ENCODE measurements around the gene NNT. TPM values are rescaled to one million over a fixed set of nuclear protein-coding genes. Genes with fewer than 3 reads are reported as not detected.

NNT gene
- total RNA-seq, 4 donors from 2014 or later: 52.0 to 91.1 (median 74.3) TPM

DNA sequence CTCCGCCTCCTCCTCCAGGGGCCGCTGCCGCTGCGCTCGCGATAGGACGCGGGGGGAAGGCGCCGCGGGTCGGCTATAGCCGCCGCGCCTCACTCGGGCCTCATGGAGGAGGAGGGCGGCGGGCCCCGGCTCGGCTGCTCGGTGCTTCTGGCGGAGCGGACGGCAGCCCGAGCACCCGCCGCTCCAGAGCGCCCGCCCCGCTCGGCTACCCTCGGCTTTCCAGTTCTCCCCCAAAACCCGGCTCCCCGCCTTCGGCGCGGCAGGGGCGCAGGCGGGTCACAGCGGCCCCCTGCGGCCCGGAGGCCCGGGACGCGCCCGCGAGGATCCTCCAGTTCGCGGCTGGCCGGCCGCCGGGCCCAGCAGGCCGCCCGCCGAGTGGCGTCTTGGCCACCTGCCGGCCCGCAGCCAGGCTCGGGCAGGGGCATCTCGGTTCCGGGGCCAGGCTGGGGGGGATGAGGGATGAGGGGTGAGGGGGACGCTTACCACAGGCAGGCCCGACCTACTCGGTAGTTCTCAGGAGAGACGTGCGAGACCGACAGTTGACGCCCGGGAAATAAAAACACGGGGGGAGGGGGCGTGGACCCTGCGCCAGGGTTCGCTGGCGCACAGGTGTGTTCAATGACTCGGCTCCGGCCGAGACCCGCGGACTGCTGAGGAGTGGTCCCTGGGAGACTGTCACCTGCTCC, 46.0 kb upstream of the NNT start, which contains the start of gene PAIP1:
TSS of gene PAIP1 (minus strand) at position 221 of the 686 bp plus-strand sequence. CDS start 231 bp downstream, outside the sequence.
- peak within 1 kb of the TSS; percentile 66 to 99 (median 94) for H3K27ac ChIP-seq
- no peak for TF ChIP-seq EP300 (IDR thresholded peaks at IDR 0.05)
- TF ChIP-seq, protein P1, sequence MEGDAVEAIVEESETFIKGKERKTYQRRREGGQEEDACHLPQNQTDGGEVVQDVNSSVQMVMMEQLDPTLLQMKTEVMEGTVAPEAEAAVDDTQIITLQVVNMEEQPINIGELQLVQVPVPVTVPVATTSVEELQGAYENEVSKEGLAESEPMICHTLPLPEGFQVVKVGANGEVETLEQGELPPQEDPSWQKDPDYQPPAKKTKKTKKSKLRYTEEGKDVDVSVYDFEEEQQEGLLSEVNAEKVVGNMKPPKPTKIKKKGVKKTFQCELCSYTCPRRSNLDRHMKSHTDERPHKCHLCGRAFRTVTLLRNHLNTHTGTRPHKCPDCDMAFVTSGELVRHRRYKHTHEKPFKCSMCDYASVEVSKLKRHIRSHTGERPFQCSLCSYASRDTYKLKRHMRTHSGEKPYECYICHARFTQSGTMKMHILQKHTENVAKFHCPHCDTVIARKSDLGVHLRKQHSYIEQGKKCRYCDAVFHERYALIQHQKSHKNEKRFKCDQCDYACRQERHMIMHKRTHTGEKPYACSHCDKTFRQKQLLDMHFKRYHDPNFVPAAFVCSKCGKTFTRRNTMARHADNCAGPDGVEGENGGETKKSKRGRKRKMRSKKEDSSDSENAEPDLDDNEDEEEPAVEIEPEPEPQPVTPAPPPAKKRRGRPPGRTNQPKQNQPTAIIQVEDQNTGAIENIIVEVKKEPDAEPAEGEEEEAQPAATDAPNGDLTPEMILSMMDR (IDR thresholded peaks at IDR 0.05): peak; percentile 15 to 82 (median 62)
- peak; percentile 50 to 64 for TF ChIP-seq POLR2A (IDR thresholded peaks at IDR 0.05)
- no peaks in the 10 kb centered on the region for H3K9me3 ChIP-seq
- H3K36me3 ChIP-seq: peaks cover 0 to 18% of the 10 kb centered on the region in 2 donors
- H3K27me3 ChIP-seq: no peaks in the 10 kb centered on the region
- 2% methylated on average over 13 of the region's 79 CpGs; no CpG with 5 or more reads in 1 of the 2 donors for WGBS, 2 donors (ENCODE audit: low coverage in 1 of 2)
- peak within 1 kb of the TSS; percentile 77 to 94 for H3K4me3 ChIP-seq
- peak; percentile 91 for ATAC-seq
- H3K4me1 ChIP-seq: peaks cover 6 to 48% (median 19%) of the 10 kb centered on the region in 3 donors

DNA sequence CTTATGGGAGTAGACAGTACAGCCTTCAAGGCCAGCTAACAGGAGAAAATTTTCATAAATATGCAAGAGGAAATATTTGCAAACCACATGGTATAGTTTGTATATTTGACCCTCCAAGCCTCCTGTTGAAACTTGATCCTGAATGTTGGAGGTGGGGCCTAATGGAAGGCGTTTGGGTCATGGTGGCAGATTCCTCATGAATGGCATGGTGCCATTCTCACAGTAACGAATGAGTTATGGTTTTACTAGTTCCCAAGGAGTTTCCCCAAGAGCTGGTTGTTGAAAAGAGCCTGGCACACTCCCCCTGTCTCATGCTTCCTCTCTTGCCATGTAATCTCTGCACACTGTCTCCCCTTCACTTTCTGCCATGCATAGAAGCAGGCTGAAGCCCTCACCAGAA, 42.9 kb upstream of the NNT start:
- peaks cover 0 to 39% (median 0%) of the 10 kb centered on the region in 3 donors for H3K4me1 ChIP-seq
- ATAC-seq: no peak
- H3K27me3 ChIP-seq: no peaks in the 10 kb centered on the region
- WGBS, 2 donors (ENCODE audit: low coverage in 1 of 2): 37% methylated on average over 2 of the region's 2 CpGs; no CpG with 5 or more reads in 1 of the 2 donors
- H3K9me3 ChIP-seq: no peaks in the 10 kb centered on the region
- H3K4me3 ChIP-seq: no peak overlapping the region
- no peaks in the 10 kb centered on the region for H3K36me3 ChIP-seq
- H3K27ac ChIP-seq: no peak overlapping the region
- TF ChIP-seq POLR2A (IDR thresholded peaks at IDR 0.05): no peak
- TF ChIP-seq POLR2AphosphoS5 (IDR thresholded peaks at IDR 0.05): no peak
- TF ChIP-seq EP300 (IDR thresholded peaks at IDR 0.05): no peak
- TF ChIP-seq, protein P1 (IDR thresholded peaks at IDR 0.05): no peak

DNA sequence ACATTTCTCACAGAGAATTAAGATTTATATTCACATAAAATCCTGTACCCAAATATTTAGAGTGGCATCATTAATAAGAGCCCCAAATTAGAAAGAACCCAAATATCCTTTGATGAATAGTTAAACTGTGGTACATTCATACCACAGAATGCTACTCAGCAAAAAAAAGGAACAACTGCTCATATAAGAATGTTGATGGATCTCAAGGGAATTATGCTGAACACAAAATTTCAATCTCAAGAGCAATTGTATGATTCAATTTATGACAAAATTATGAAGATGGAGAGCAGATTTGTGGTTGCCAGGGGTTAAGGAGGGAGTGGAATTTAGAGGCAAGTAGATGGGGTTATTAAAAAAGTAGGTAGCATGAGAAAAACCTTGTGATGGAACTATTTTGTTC, 41.6 kb upstream of the NNT start:
- Histone ChIP-seq H3K36me3 (no peaks in the 10 kb centered on the region), H3K27ac (no peak overlapping the region), H3K27me3 (no peaks in the 10 kb centered on the region), H3K9me3 (no peaks in the 10 kb centered on the region), H3K4me3 (no peak overlapping the region), H3K4me1 (peaks cover 0 to 30% (median 0%) of the 10 kb centered on the region in 3 donors)
- ATAC-seq: no peak
- TF ChIP-seq POLR2A (IDR thresholded peaks at IDR 0.05) (no peak), EP300 (IDR thresholded peaks at IDR 0.05) (no peak), POLR2AphosphoS5 (IDR thresholded peaks at IDR 0.05) (no peak)

DNA sequence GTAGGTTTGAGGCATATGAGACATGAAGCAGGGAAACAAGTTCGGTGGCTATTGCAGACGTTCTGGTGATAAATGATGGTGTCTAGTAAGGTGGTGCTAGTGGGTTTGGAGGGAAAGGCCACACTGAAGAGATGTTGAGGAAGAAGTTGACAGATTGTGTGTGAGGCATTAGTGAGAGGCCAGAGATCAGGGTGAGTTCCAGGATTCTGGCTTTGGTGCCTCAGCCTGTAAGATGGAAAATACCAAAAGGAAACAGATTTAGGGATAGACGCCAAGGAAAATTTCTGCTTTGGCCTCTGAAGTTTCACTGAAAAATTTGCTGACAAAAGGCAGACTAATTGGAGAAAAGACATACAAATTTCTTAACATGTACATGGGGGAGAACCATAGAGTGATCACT, 39.7 kb upstream of the NNT start:
- Histone ChIP-seq H3K4me1 (peaks cover 0 to 22% (median 0%) of the 10 kb centered on the region in 3 donors), H3K27me3 (no peaks in the 10 kb centered on the region), H3K4me3 (no peak overlapping the region), H3K9me3 (no peaks in the 10 kb centered on the region), H3K27ac (peak overlapping the region in 3 of 4 donors; percentile 61 to 78 (median 61)), H3K36me3 (no peaks in the 10 kb centered on the region)
- peak; percentile 53 for ATAC-seq
- TF ChIP-seq POLR2AphosphoS5 (IDR thresholded peaks at IDR 0.05) (peak; percentile 76), EP300 (IDR thresholded peaks at IDR 0.05) (no peak), POLR2A (IDR thresholded peaks at IDR 0.05) (no peak)
- TF ChIP-seq, protein P1 (IDR thresholded peaks at IDR 0.05): no peak
- WGBS, 2 donors (ENCODE audit: low coverage in 1 of 2): 15% methylated on average over 3 of the region's 3 CpGs

DNA sequence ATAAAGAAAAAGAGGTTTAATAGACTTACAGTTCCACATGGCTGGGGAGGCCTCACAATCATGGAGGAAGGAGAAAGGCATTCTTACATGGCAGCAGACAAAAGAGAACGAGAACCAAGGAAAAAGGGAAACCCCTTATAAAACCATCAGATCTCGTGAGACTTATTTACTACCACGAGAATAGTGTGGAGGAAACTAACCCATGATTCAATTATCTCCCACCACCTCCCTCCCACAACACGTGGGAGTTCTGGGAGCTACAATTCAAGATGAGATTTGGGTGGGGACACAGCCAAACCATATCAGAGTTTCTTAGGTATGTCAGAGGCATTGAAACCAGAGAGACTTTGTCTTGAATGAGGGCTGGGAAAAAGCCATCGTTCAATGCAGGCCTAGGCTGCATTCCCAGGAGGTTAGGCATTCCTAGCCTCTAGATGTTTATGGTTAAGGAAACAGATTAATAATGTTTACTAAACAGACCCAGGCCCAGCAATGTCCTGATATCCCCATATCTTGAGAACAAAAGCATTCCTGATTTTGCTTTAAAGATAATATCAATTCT, 38.6 kb upstream of the NNT start:
- Histone ChIP-seq H3K36me3 (no peaks in the 10 kb centered on the region), H3K27me3 (no peaks in the 10 kb centered on the region), H3K27ac (peak overlapping the region in 2 of 4 donors; percentile 61), H3K4me3 (no peak overlapping the region), H3K9me3 (no peaks in the 10 kb centered on the region), H3K4me1 (peaks cover 0 to 22% (median 0%) of the 10 kb centered on the region in 3 donors)
- WGBS, 2 donors (ENCODE audit: low coverage in 1 of 2): 57 to 58% methylated on average over 4 to 5 of the region's 5 CpGs
- TF ChIP-seq POLR2AphosphoS5 (IDR thresholded peaks at IDR 0.05) (no peak), EP300 (IDR thresholded peaks at IDR 0.05) (no peak), POLR2A (IDR thresholded peaks at IDR 0.05) (no peak)
- TF ChIP-seq, protein P1 (IDR thresholded peaks at IDR 0.05): no peak
- no peak for ATAC-seq
